ENCODE measurements around the gene TLX1.

Gene TLX1

GRCh38 chr10:101126684-101127628 is 4.1 kb upstream of the TLX1 start:
- H3K4me3 ChIP-seq (ENCODE audit: low read depth, low read length) = no peak overlapping the region
- TF ChIP-seq CTCF (IDR thresholded peaks at IDR 0.05; ENCODE audit: low read depth, low read length) = no peak

GRCh38 chr10:101130141-101130540 is 959 bp upstream of the TLX1 start:
- no peak for TF ChIP-seq CTCF (IDR thresholded peaks at IDR 0.05; ENCODE audit: low read depth, low read length)
- H3K4me3 ChIP-seq (ENCODE audit: low read depth, low read length) = no peak overlapping the region

- no peak overlapping the region for H3K4me3 ChIP-seq (ENCODE audit: low read depth, low read length)
- no peak for TF ChIP-seq CTCF (IDR thresholded peaks at IDR 0.05; ENCODE audit: low read depth, low read length)
Observed at GRCh38 chr10:101131962-101132635, 999 bp downstream of the TLX1 start.

GRCh38 chr10:101132636-101133473 is 1.8 kb downstream of the TLX1 start:
- no peak for TF ChIP-seq CTCF (IDR thresholded peaks at IDR 0.05; ENCODE audit: low read depth, low read length)
- no peak overlapping the region for H3K4me3 ChIP-seq (ENCODE audit: low read depth, low read length)

GRCh38 chr10:101133489-101134298 is 2.6 kb downstream of the TLX1 start:
- no peak overlapping the region for H3K4me3 ChIP-seq (ENCODE audit: low read depth, low read length)
- TF ChIP-seq CTCF (IDR thresholded peaks at IDR 0.05; ENCODE audit: low read depth, low read length) = no peak

GRCh38 chr10:101134299-101135127 is 3.4 kb downstream of the TLX1 start:
- H3K4me3 ChIP-seq (ENCODE audit: low read depth, low read length) = no peak overlapping the region
- TF ChIP-seq CTCF (IDR thresholded peaks at IDR 0.05; ENCODE audit: low read depth, low read length) = no peak

All from WI38 (cell line).